RCC 7860 (cell line): ENCODE data around the gene ZNF587B.
"Not testable (repeated sequence)": the region's sequence is repeated elsewhere in the genome, so short reads cannot be mapped to it uniquely, and the experiment has no call there.

Experiments used
- DNase-seq: peaks from one replicate; pipeline ENCODE4 v3.0.0-alpha.2; 2015; ENCODE audit warnings: low spot score
- FAIRE-seq: peaks from 2 replicates; lab custom pipeline; 2012; peaks lifted over from hg19 to GRCh38; lab: Jason Lieb, UNC

The ZNF587B gene

GRCh38 chr19:57830071-57830602 lies at the start of gene ZNF587B:
Gene ZNF587B, plus strand, starts transcription at chr19:57830299. Its CDS starts 230 bp downstream, at chr19:57830529.
- no peak for DNase-seq
- FAIRE-seq = no peak

GRCh38 chr19:57786286-57786685 lies 43.8 kb upstream of the ZNF587B start:
- DNase-seq (no peak), FAIRE-seq (no peak)

GRCh38 chr19:57786906-57787305 lies 43.2 kb upstream of the ZNF587B start:
- no peak for DNase-seq
- FAIRE-seq = no peak

GRCh38 chr19:57788114-57788692 lies 41.9 kb upstream of the ZNF587B start:
- DNase-seq = no peak
- FAIRE-seq = no peak

GRCh38 chr19:57789288-57789687 lies 40.8 kb upstream of the ZNF587B start:
- DNase-seq (no peak), FAIRE-seq (no peak)

GRCh38 chr19:57796580-57796979 lies 33.5 kb upstream of the ZNF587B start:
- FAIRE-seq, DNase-seq: not testable (repeated sequence)

GRCh38 chr19:57800696-57801095 lies 29.4 kb upstream of the ZNF587B start:
- FAIRE-seq (no peak), DNase-seq (no peak)

GRCh38 chr19:57802269-57802668 lies 27.8 kb upstream of the ZNF587B start:
- FAIRE-seq (no peak), DNase-seq (no peak)

- DNase-seq = no peak
These were observed 26.9 kb upstream of the ZNF587B start for GRCh38 chr19:57803265-57803593.

GRCh38 chr19:57803594-57804325 lies 26.3 kb upstream of the ZNF587B start:
- peak; percentile 94 for FAIRE-seq

More at GRCh38 chr19:57803265-57803593, 26.9 kb upstream of the ZNF587B start:
- FAIRE-seq = peak; percentile 39

GRCh38 chr19:57807541-57807940 lies 22.6 kb upstream of the ZNF587B start:
- FAIRE-seq (no peak), DNase-seq (no peak)

More at GRCh38 chr19:57803594-57804325, 26.3 kb upstream of the ZNF587B start:
- DNase-seq = peak; percentile 87

GRCh38 chr19:57810410-57811295 lies 19.4 kb upstream of the ZNF587B start:
- FAIRE-seq, DNase-seq: not testable (repeated sequence)

- DNase-seq = no peak
- no peak for FAIRE-seq
These were observed 17.9 kb upstream of the ZNF587B start for GRCh38 chr19:57812226-57812625.

GRCh38 chr19:57812975-57813820 lies 16.9 kb upstream of the ZNF587B start:
- not testable (repeated sequence) for DNase-seq, FAIRE-seq

- FAIRE-seq (no peak), DNase-seq (no peak)
These were observed 16.1 kb upstream of the ZNF587B start for GRCh38 chr19:57813919-57814504.

GRCh38 chr19:57814505-57815246 lies 15.4 kb upstream of the ZNF587B start, which contains the start of gene ZNF552:
Gene ZNF552, minus strand, starts transcription at chr19:57814913. Its CDS starts 170 bp downstream, at chr19:57814743.
- FAIRE-seq = peak; percentile 16
- DNase-seq = peak; percentile 74

GRCh38 chr19:57815247-57816075 lies 14.6 kb upstream of the ZNF587B start:
- FAIRE-seq (no peak), DNase-seq (no peak)

GRCh38 chr19:57816652-57817051 lies 13.4 kb upstream of the ZNF587B start:
- no peak for DNase-seq
- no peak for FAIRE-seq
